Skeletal muscle satellite cell (primary cell): Measurements from ENCODE around the gene C1orf116.

Experiments used
- H3K27me3 ChIP-seq: 2 replicates; pipeline ENCODE4 v1.7.0; 2013; ENCODE audit warnings: low read length; ENCODE audit not compliant: control insufficient read depth, insufficient read depth
- H3K36me3 ChIP-seq: 2 replicates; pipeline ENCODE4 v1.7.0; 2013; ENCODE audit warnings: mild to moderate bottlenecking, control low read depth, low read length; ENCODE audit not compliant: insufficient read depth
- H3K4me1 ChIP-seq: 2 replicates; pipeline ENCODE4 v1.7.0; 2013; ENCODE audit warnings: low read length; ENCODE audit not compliant: control insufficient read depth, insufficient read depth
- H3K4me2 ChIP-seq: 2 replicates; pipeline ENCODE4 v1.7.0; 2013; ENCODE audit warnings: mild to moderate bottlenecking, low read length
- H3K4me3 ChIP-seq: 2 replicates; pipeline ENCODE4 v1.7.0; 2013; ENCODE audit warnings: low read length
- H3K9ac ChIP-seq: 2 replicates; pipeline ENCODE4 v1.7.0; 2013; ENCODE audit warnings: mild to moderate bottlenecking, low read depth, low read length, moderate library complexity
- H3K9me3 ChIP-seq: replicated peaks from 2 replicates; pipeline ENCODE4 v1.7.0; 2013; ENCODE audit warnings: mild to moderate bottlenecking, control low read depth, low read length

C1orf116 gene

GRCh38 chr1:207001492-207002245 is 30.9 kb downstream of the C1orf116 start:
- H3K9ac ChIP-seq, result no peak overlapping the region
- no peaks in the 10 kb centered on the region for H3K36me3 ChIP-seq
- no peak overlapping the region for H3K4me3 ChIP-seq
- H3K9me3 ChIP-seq, result no peaks in the 10 kb centered on the region
- no peak overlapping the region for H3K4me2 ChIP-seq
- H3K4me1 ChIP-seq, result peaks cover 4% of the 10 kb centered on the region
- no peaks in the 10 kb centered on the region for H3K27me3 ChIP-seq

GRCh38 chr1:207000651-207001291 is 31.8 kb downstream of the C1orf116 start:
- H3K4me3 ChIP-seq, result no peak overlapping the region
- no peak overlapping the region for H3K4me2 ChIP-seq
- H3K27me3 ChIP-seq, result no peaks in the 10 kb centered on the region
- H3K4me1 ChIP-seq, result no peaks in the 10 kb centered on the region
- no peak overlapping the region for H3K9ac ChIP-seq
- H3K36me3 ChIP-seq, result no peaks in the 10 kb centered on the region
- H3K9me3 ChIP-seq, result no peaks in the 10 kb centered on the region

GRCh38 chr1:206998816-206999215 is 33.7 kb downstream of the C1orf116 start:
- Histone ChIP-seq H3K36me3 (no peaks in the 10 kb centered on the region), H3K4me1 (no peaks in the 10 kb centered on the region), H3K4me2 (no peak overlapping the region), H3K4me3 (no peak overlapping the region), H3K27me3 (no peaks in the 10 kb centered on the region), H3K9ac (no peak overlapping the region), H3K9me3 (no peaks in the 10 kb centered on the region)

- H3K4me3 ChIP-seq, result no peak overlapping the region
- no peak overlapping the region for H3K4me2 ChIP-seq
These were observed 39.8 kb downstream of the C1orf116 start for GRCh38 chr1:206992790-206993189.

GRCh38 chr1:206987873-206988272 is 44.7 kb downstream of the C1orf116 start:
- H3K4me3 ChIP-seq, result no peak overlapping the region
- H3K4me1 ChIP-seq, result no peaks in the 10 kb centered on the region
- H3K9me3 ChIP-seq, result no peaks in the 10 kb centered on the region
- H3K9ac ChIP-seq, result no peak overlapping the region
- no peaks in the 10 kb centered on the region for H3K36me3 ChIP-seq
- peaks cover 35% of the 10 kb centered on the region for H3K27me3 ChIP-seq
- no peak overlapping the region for H3K4me2 ChIP-seq

More at GRCh38 chr1:206992790-206993189, 39.8 kb downstream of the C1orf116 start:
- H3K27me3 ChIP-seq, result peaks cover 13% of the 10 kb centered on the region
- no peaks in the 10 kb centered on the region for H3K4me1 ChIP-seq
- H3K36me3 ChIP-seq, result no peaks in the 10 kb centered on the region
- no peaks in the 10 kb centered on the region for H3K9me3 ChIP-seq
- H3K9ac ChIP-seq, result no peak overlapping the region

GRCh38 chr1:206986885-206987284 is 45.7 kb downstream of the C1orf116 start:
- Histone ChIP-seq H3K9me3 (no peaks in the 10 kb centered on the region), H3K4me2 (no peak overlapping the region), H3K4me3 (no peak overlapping the region), H3K36me3 (no peaks in the 10 kb centered on the region), H3K27me3 (peaks cover 38% of the 10 kb centered on the region), H3K9ac (no peak overlapping the region), H3K4me1 (no peaks in the 10 kb centered on the region)

GRCh38 chr1:206986402-206986801 is 46.2 kb downstream of the C1orf116 start:
- H3K4me3 ChIP-seq, result no peak overlapping the region
- peaks cover 38% of the 10 kb centered on the region for H3K27me3 ChIP-seq
- no peaks in the 10 kb centered on the region for H3K4me1 ChIP-seq
- no peaks in the 10 kb centered on the region for H3K36me3 ChIP-seq
- no peak overlapping the region for H3K4me2 ChIP-seq
- no peaks in the 10 kb centered on the region for H3K9me3 ChIP-seq
- H3K9ac ChIP-seq, result no peak overlapping the region

- H3K27me3 ChIP-seq, result peaks cover 38% of the 10 kb centered on the region
- H3K4me2 ChIP-seq, result no peak overlapping the region
- no peak overlapping the region for H3K9ac ChIP-seq
- no peak overlapping the region for H3K4me3 ChIP-seq
- no peaks in the 10 kb centered on the region for H3K9me3 ChIP-seq
- no peaks in the 10 kb centered on the region for H3K36me3 ChIP-seq
- H3K4me1 ChIP-seq, result no peaks in the 10 kb centered on the region
These were observed 47.3 kb downstream of the C1orf116 start for GRCh38 chr1:206985162-206985749.

GRCh38 chr1:206982216-206982615 is 50.3 kb downstream of the C1orf116 start:
- H3K36me3 ChIP-seq, result no peaks in the 10 kb centered on the region
- no peak overlapping the region for H3K4me3 ChIP-seq
- H3K9ac ChIP-seq, result no peak overlapping the region
- no peaks in the 10 kb centered on the region for H3K9me3 ChIP-seq
- no peaks in the 10 kb centered on the region for H3K4me1 ChIP-seq
- no peak overlapping the region for H3K4me2 ChIP-seq
- peaks cover 24% of the 10 kb centered on the region for H3K27me3 ChIP-seq

- no peak overlapping the region for H3K4me3 ChIP-seq
- no peaks in the 10 kb centered on the region for H3K4me1 ChIP-seq
- H3K36me3 ChIP-seq, result no peaks in the 10 kb centered on the region
- H3K27me3 ChIP-seq, result peaks cover 15% of the 10 kb centered on the region
- no peak overlapping the region for H3K9ac ChIP-seq
- no peaks in the 10 kb centered on the region for H3K9me3 ChIP-seq
- no peak overlapping the region for H3K4me2 ChIP-seq
These were observed 53.0 kb downstream of the C1orf116 start for GRCh38 chr1:206979379-206980043.

- Histone ChIP-seq H3K27me3 (peaks cover 18% of the 10 kb centered on the region), H3K9ac (no peak overlapping the region), H3K4me3 (no peak overlapping the region), H3K36me3 (no peaks in the 10 kb centered on the region), H3K9me3 (no peaks in the 10 kb centered on the region), H3K4me1 (no peaks in the 10 kb centered on the region), H3K4me2 (no peak overlapping the region)
These were observed 54.3 kb downstream of the C1orf116 start for GRCh38 chr1:206978259-206978658.
